IMR-90 (cell line): ENCODE data around the gene CAPNS2. TPM values are rescaled to one million over a fixed set of nuclear protein-coding genes. Genes with fewer than 3 reads are reported as not detected.
A peak's percentile ranks its signal among the peaks of the same experiment; 100 is the strongest.

ENCODE experiments used
- ATAC-seq: fragments of 200-7000 bp; cut with Tn5 transposase; 2 replicates; pipeline ENCODE4 v1.9.1; 2020; ENCODE audit warnings: low read depth, mild to moderate bottlenecking, moderate library complexity
- BruUV-seq: library from RNA; stranded (reverse); fragments of 400-500 nt; replicated peaks from 2 replicates; lab custom pipeline; 2021; lab: Mats Ljungman, UMichigan
- CTCF ChIA-PET: fragments of 300-600 bp; formaldehyde crosslinking; extraction: SDS; loops from one replicate; lab custom pipeline; 2021; ENCODE audit warnings: antibody characterized with exemption; lab: Yijun Ruan, JAX
- POLR2A ChIA-PET: fragments of 300-600 bp; sonication (Branson Sonifier 250); formaldehyde crosslinking; loops from one replicate; lab custom pipeline; 2022; ENCODE audit warnings: antibody characterized with exemption; ENCODE audit not compliant: unreplicated experiment; lab: Charles Lee
- DNase-seq: peaks from one replicate; pipeline ENCODE4 v3.0.0; 2013
- H2AFZ ChIP-seq: replicated peaks from 2 replicates; pipeline ENCODE3; 2013; ENCODE audit warnings: low read length, mild to moderate bottlenecking; ENCODE audit not compliant: poor library complexity
- H2AK5ac ChIP-seq: 2 replicates; pipeline ENCODE4 v1.6.1; 2013; ENCODE audit warnings: low read depth, low read length, inconsistent platforms
- H2AK9ac ChIP-seq: replicated peaks from 2 replicates; pipeline ENCODE3; 2013; ENCODE audit warnings: mild to moderate bottlenecking, low read depth, low read length, moderate library complexity; ENCODE audit not compliant: poor library complexity
- H2BK120ac ChIP-seq: 2 replicates; pipeline ENCODE4 v1.6.1; 2013; ENCODE audit warnings: low read depth, low read length, inconsistent platforms
- H2BK15ac ChIP-seq: 3 replicates; pipeline ENCODE4 v1.6.1; 2013; ENCODE audit warnings: low read depth, low read length, inconsistent platforms
- H2BK20ac ChIP-seq: 2 replicates; pipeline ENCODE4 v1.6.1; 2013; ENCODE audit warnings: low read depth, mild to moderate bottlenecking, inconsistent platforms, low read length, moderate library complexity
- H2BK5ac ChIP-seq: 2 replicates; pipeline ENCODE4 v1.6.1; 2013; ENCODE audit warnings: mild to moderate bottlenecking, low read depth, low read length, inconsistent platforms; ENCODE audit not compliant: poor library complexity, severe bottlenecking
- H3K14ac ChIP-seq: replicated peaks from 2 replicates; pipeline ENCODE4 v1.6.1; 2013; ENCODE audit warnings: low read depth, low read length, inconsistent platforms
- H3K18ac ChIP-seq: 2 replicates; pipeline ENCODE4 v1.6.1; 2013; ENCODE audit warnings: low read depth, low read length, control low read depth
- H3K23ac ChIP-seq: 2 replicates; pipeline ENCODE4 v1.6.1; 2013; ENCODE audit warnings: low read depth, low read length, inconsistent platforms
- H3K27ac ChIP-seq: 2 replicates; pipeline ENCODE4 v1.5.1; 2013; ENCODE audit warnings: mild to moderate bottlenecking, control low read depth, low read length; ENCODE audit not compliant: insufficient read depth
- H3K27me3 ChIP-seq: 2 replicates; pipeline ENCODE4 v1.6.1; 2013; ENCODE audit warnings: low read length; ENCODE audit not compliant: control insufficient read depth, insufficient read depth
- H3K36me3 ChIP-seq: 2 replicates; pipeline ENCODE4 v1.6.1; 2013; ENCODE audit warnings: low read length, mixed read lengths; ENCODE audit not compliant: control insufficient read depth, insufficient read depth
- H3K4ac ChIP-seq: 2 replicates; pipeline ENCODE4 v1.6.1; 2013; ENCODE audit warnings: low read depth, low read length, inconsistent platforms
- H3K4me1 ChIP-seq: 2 replicates; pipeline ENCODE4 v1.6.1; 2013; ENCODE audit warnings: low read length, mixed read lengths; ENCODE audit not compliant: control insufficient read depth, insufficient read depth
- H3K4me2 ChIP-seq: 2 replicates; pipeline ENCODE4 v1.6.1; 2013; ENCODE audit warnings: low read depth, mild to moderate bottlenecking, control low read depth, low read length, moderate library complexity
- H3K4me3 ChIP-seq: 2 replicates; pipeline ENCODE4 v1.5.1; 2013; ENCODE audit warnings: low read depth, mild to moderate bottlenecking, control low read depth, low read length, moderate library complexity; ENCODE audit not compliant: insufficient read depth
- H3K56ac ChIP-seq: 2 replicates; pipeline ENCODE4 v1.6.1; 2013; ENCODE audit warnings: low read length, inconsistent platforms; ENCODE audit not compliant: insufficient read depth; ENCODE audit errors: extremely low read depth
- H3K79me1 ChIP-seq, 2 experiments: 2 replicates each; pipeline ENCODE4 v1.6.1; 2013; ENCODE audit warnings: low read length in 2 of 2, inconsistent platforms in 1 of 2, low read depth in 1 of 2
- H3K9ac ChIP-seq: 2 replicates; pipeline ENCODE4 v1.6.1; 2013; ENCODE audit warnings: low read depth, low read length, control low read depth
- H3K9me1 ChIP-seq: 2 replicates; pipeline ENCODE4 v1.6.1; 2013; ENCODE audit warnings: low read length, inconsistent platforms; ENCODE audit not compliant: insufficient read depth
- H3K9me3 ChIP-seq: 2 replicates; pipeline ENCODE4 v1.6.1; 2013; ENCODE audit warnings: low read length; ENCODE audit not compliant: control insufficient read depth, insufficient read depth
- H4K20me1 ChIP-seq: 2 replicates; pipeline ENCODE4 v1.6.1; 2013; ENCODE audit warnings: low read length, inconsistent platforms; ENCODE audit not compliant: insufficient read depth
- H4K5ac ChIP-seq: 2 replicates; pipeline ENCODE4 v1.6.1; 2013; ENCODE audit warnings: mild to moderate bottlenecking, low read depth, low read length, control low read depth
- H4K8ac ChIP-seq, 2 experiments: 2 replicates each; pipeline ENCODE4 v1.6.1; 2013; ENCODE audit warnings: low read depth in 2 of 2, low read length in 2 of 2, control low read depth in 1 of 2, inconsistent platforms in 1 of 2
- H4K91ac ChIP-seq: 2 replicates; pipeline ENCODE4 v1.6.1; 2013; ENCODE audit warnings: low read depth, low read length, inconsistent platforms; ENCODE audit not compliant: insufficient read depth
- CEBPB ChIP-seq: IDR thresholded peaks from 2 replicates; pipeline ENCODE4 v1.6.1; 2012; ENCODE audit warnings: low read depth, low read length, improper control_type of control experiment
- CHD1 ChIP-seq: IDR thresholded peaks from 2 replicates; pipeline ENCODE4 v1.6.1; 2012; ENCODE audit warnings: low read depth, low read length, improper control_type of control experiment
- POLR2A ChIP-seq: IDR thresholded peaks from 2 replicates; pipeline ENCODE4 v1.6.1; 2012; ENCODE audit warnings: mild to moderate bottlenecking, low read depth, low read length
- RCOR1 ChIP-seq: IDR thresholded peaks from 2 replicates; pipeline ENCODE4 v1.6.1; 2012; ENCODE audit warnings: mild to moderate bottlenecking, low read length, improper control_type of control experiment; ENCODE audit not compliant: insufficient replicate concordance
- SMC3 ChIP-seq: fragments of 150-350 bp; IDR thresholded peaks from 2 replicates; pipeline ENCODE4 v1.6.1; 2016; ENCODE audit warnings: low read depth, mild to moderate bottlenecking, antibody characterized with exemption, low read length, moderate library complexity
- WGBS, 2 experiments: methylation state at CpG; one replicate each; pipeline versions ENCODE4 v1.1.5 to v1.1.7; 2013; ENCODE audit warnings: missing lambda C conversion rate in 2 of 2; ENCODE audit not compliant: insufficient read length in 1 of 2; ENCODE audit errors: extremely low coverage in 2 of 2; 5-methylcytosine and 5-hydroxymethylcytosine counted together
- dilution Hi-C: fragments of 300-500 bp; cut with HindIII; formaldehyde crosslinking; loops from one replicate; pipeline ENCODE4 v1.14.3; 2018; ENCODE audit warnings: low sequenced_read_pairs; ENCODE audit not compliant: unreplicated experiment
- in situ Hi-C: fragments of 300-500 bp; cut with MboI; formaldehyde crosslinking; loops from 3 replicates; pipeline ENCODE4 v1.14.3; 2019; ENCODE audit warnings: low sequenced_read_pairs, inconsistent platforms, mixed read lengths
- intact Hi-C: fragments of 100-400 bp; cut with micrococcal nuclease; formaldehyde crosslinking; loops from 2 replicates; pipeline ENCODE4 v1.10.0; 2022
- polyA plus RNA-seq, 3 experiments: library from polyadenylated mRNA; depleted of rRNA; stranded (reverse); fragments of >200 nt; gene quantifications; 2 replicates each; pipeline ENCODE4 v1.2.3, GENCODE V29; 2012; ENCODE audit warnings: low replicate concordance in 1 of 3
- total RNA-seq: library from RNA; depleted of rRNA; stranded (reverse); fragments of >200 nt; gene quantifications from 2 replicates; pipeline ENCODE4 v1.2.3, GENCODE V29; 2012

The CAPNS2 gene
- total and polyA plus RNA-seq, 2 of the 4 experiments (the other 2 are of a cell fraction) = 0.09 to 0.72 TPM

DNA sequence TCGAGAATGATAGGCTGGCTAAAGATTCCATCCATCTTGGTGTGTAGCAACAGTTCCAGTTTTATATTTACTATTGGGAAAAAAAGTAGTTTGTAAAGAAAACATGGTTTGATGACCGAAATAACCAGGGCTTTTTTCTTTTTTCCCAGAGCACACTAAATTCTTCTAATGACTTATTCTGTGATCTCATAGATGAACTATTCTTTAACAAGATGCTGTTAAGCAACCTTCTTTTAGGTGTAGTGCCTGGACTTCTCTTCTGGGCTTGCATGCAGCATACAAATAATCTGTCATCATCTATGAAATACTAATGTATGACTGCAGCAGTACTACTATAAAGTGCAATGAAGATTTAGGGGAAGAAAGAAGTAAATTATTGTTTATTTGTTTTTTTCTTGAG is 11.0 kb upstream of the CAPNS2 start:
- Histone ChIP-seq H3K14ac (no peak overlapping the region), H4K5ac (no peak overlapping the region), H3K56ac (no peak overlapping the region), H3K27ac (no peak overlapping the region), H2AK9ac (no peak overlapping the region), H3K9me3 (peaks cover 4% of the 10 kb centered on the region; the same call in 1 of the 2 replicates), H3K9ac (no peak overlapping the region), H3K18ac (peak overlapping the region; percentile 15; the same call in 1 of the 2 replicates), H2BK5ac (no peak overlapping the region), H3K4me2 (no peak overlapping the region), H2AFZ (no peak overlapping the region), H2BK120ac (no peak overlapping the region), H3K27me3 (no peaks in the 10 kb centered on the region), H2AK5ac (no peak overlapping the region), H2BK15ac (no peak overlapping the region), H3K9me1 (no peaks in the 10 kb centered on the region), H3K4ac (no peak overlapping the region), H4K8ac (no peak overlapping the region), H3K4me1 (peaks cover 1% of the 10 kb centered on the region), H4K91ac (no peak overlapping the region), H4K20me1 (peaks cover 5% of the 10 kb centered on the region; the same call in 1 of the 2 replicates), H3K79me1 (no peaks in the 10 kb centered on the region), H3K36me3 (no peaks in the 10 kb centered on the region), H2BK20ac (no peak overlapping the region), H3K4me3 (no peak overlapping the region), H3K23ac (no peak overlapping the region)
- in situ Hi-C loops (no loop called here), intact Hi-C loops (no loop called here), dilution Hi-C loops (no loop called here)
- ChIA-PET CTCF (interaction anchor here (0.7 kb wide), 1 partner anchor 86 kb away, joined by 3 read pairs; no protein-coding TSS in a partner anchor), POLR2A (no interaction called here)
- WGBS, 2 experiments = no CpG with 5 or more reads among the region's 2 CpGs
- no TSS peak for BruUV-seq
- no peak for TF ChIP-seq POLR2A
- peak; percentile 57; the same call in 1 of the 2 replicates for TF ChIP-seq CEBPB
- no peak for TF ChIP-seq CHD1
- TF ChIP-seq RCOR1 = no peak
- TF ChIP-seq SMC3 = no peak
- DNase-seq = peak; percentile 35
- no peak for ATAC-seq
